Stimulated activated CD8-positive, alpha-beta memory T cell treated with anti-CD3 and anti-CD28 coated beads, Interleukin-4, amount 100 ng/mL, for 24 hours (primary cell): ENCODE data around the gene CLEC2D.
"Not testable (repeated sequence)": the region's sequence is repeated elsewhere in the genome, so short reads cannot be mapped to it uniquely, and the experiment has no call there.

ENCODE experiments used
- DNase-seq: peaks from one replicate; pipeline ENCODE4 v3.0.0-alpha.2; 2020; ENCODE audit warnings: low read depth

CLEC2D gene

GRCh38 chr12:9700606-9700956, 31.1 kb downstream of the CLEC2D start:
- no peak for DNase-seq

- no peak for DNase-seq
Observed at GRCh38 chr12:9701380-9702154, 32.1 kb downstream of the CLEC2D start.

- DNase-seq, result no peak
Observed at GRCh38 chr12:9702255-9702654, 32.7 kb downstream of the CLEC2D start.

- not testable (repeated sequence) for DNase-seq
Observed at GRCh38 chr12:9704561-9704960, 35.0 kb downstream of the CLEC2D start.

- no peak for DNase-seq
Observed at GRCh38 chr12:9706086-9706685, 36.7 kb downstream of the CLEC2D start.

GRCh38 chr12:9707356-9707755, 37.8 kb downstream of the CLEC2D start:
- no peak for DNase-seq

GRCh38 chr12:9707864-9708808, 38.6 kb downstream of the CLEC2D start:
- DNase-seq, result peak; percentile 34

GRCh38 chr12:9708853-9709252, 39.3 kb downstream of the CLEC2D start:
- DNase-seq, result no peak

- DNase-seq, result no peak
Observed at GRCh38 chr12:9710584-9711375, 41.3 kb downstream of the CLEC2D start.

- no peak for DNase-seq
Observed at GRCh38 chr12:9711664-9712063, 42.2 kb downstream of the CLEC2D start.

- not testable (repeated sequence) for DNase-seq
Observed at GRCh38 chr12:9713032-9713558, 43.6 kb downstream of the CLEC2D start.

- no peak for DNase-seq
Observed at GRCh38 chr12:9717070-9717925, 47.8 kb downstream of the CLEC2D start.

GRCh38 chr12:9718968-9719367, 49.5 kb downstream of the CLEC2D start:
- no peak for DNase-seq

GRCh38 chr12:9719790-9720189, 50.3 kb downstream of the CLEC2D start:
- DNase-seq, result no peak

- no peak for DNase-seq
Observed at GRCh38 chr12:9721394-9722092, 52.0 kb downstream of the CLEC2D start.

GRCh38 chr12:9724023-9724422, 54.5 kb downstream of the CLEC2D start:
- no peak for DNase-seq

GRCh38 chr12:9725213-9725870, 55.8 kb downstream of the CLEC2D start:
- DNase-seq, result no peak

- DNase-seq, result no peak
Observed at GRCh38 chr12:9727813-9728212, 58.3 kb downstream of the CLEC2D start.

- DNase-seq, result no peak
Observed at GRCh38 chr12:9729082-9729481, 59.6 kb downstream of the CLEC2D start.
